HL-60 (cell line): ENCODE results near the gene MMP12.

Experiments
- DNase-seq, 2 experiments: peaks; one replicate each; pipeline ENCODE4 v3.0.0-alpha.2; 2010 to 2020; ENCODE audit warnings: low read depth in 1 of 2, low spot score in 1 of 2
- H3K27ac ChIP-seq: fragments of 250-450 bp; sonication (Bioruptor Pico); replicated peaks from 2 replicates; pipeline ENCODE4 v1.5.1; 2020; ENCODE audit warnings: mild to moderate bottlenecking, moderate library complexity
- H3K27me3 ChIP-seq: fragments of 250-450 bp; sonication (Bioruptor Pico); 2 replicates; pipeline ENCODE4 v1.5.1; 2021; ENCODE audit warnings: mild to moderate bottlenecking, moderate library complexity; ENCODE audit not compliant: insufficient read depth, poor library complexity, severe bottlenecking
- H3K4me3 ChIP-seq: replicated peaks from 2 replicates; pipeline ENCODE4 v1.5.1; 2011; ENCODE audit warnings: mild to moderate bottlenecking, control low read depth, low read length; ENCODE audit not compliant: insufficient read depth
- GABPA ChIP-seq: IDR thresholded peaks from 2 replicates; pipeline ENCODE4 v1.6.1; 2012; ENCODE audit warnings: low read depth
- POLR2AphosphoS5 ChIP-seq: IDR thresholded peaks from 2 replicates; pipeline ENCODE4 v1.6.1; 2012; ENCODE audit warnings: low read depth
- SPI1 ChIP-seq: IDR thresholded peaks from 2 replicates; pipeline ENCODE4 v1.6.1; 2012; ENCODE audit warnings: low read depth, mild to moderate bottlenecking, borderline replicate concordance
- TF ChIP-seq, protein P1 (sequence below): IDR thresholded peaks from one replicate; pipeline ENCODE4 v1.5.1; 2011; ENCODE audit warnings: low read length, control low read depth, inconsistent platforms; ENCODE audit not compliant: insufficient read depth
- TF ChIP-seq, protein P2 (sequence below): IDR thresholded peaks from 2 replicates; pipeline ENCODE4 v1.6.1; 2012; ENCODE audit warnings: low read depth; ENCODE audit not compliant: insufficient replicate concordance

MMP12 gene

DNA sequence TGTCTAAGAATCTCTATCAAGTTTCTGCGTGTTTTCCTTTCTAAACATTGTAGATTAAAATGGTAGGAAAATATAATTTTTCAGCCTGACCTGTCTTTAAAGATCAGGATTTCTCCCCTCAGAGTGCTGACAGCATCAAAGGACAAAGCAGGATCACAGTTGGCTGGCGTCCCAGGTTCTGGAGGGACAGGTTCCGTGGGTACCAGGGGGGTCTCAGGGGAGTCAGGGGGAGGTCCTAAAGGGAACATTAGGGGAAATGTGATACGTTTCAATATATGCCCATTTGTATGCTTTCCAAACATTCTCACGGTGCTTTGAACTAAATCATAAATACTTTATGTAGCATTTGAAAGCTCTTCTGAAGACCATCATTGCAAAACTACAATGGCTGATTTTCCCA is 34.8 kb downstream of the MMP12 start:
- no peak for DNase-seq
- Histone ChIP-seq H3K4me3 (no peak overlapping the region), H3K27me3 (no peaks in the 10 kb centered on the region), H3K27ac (no peak overlapping the region)
- TF ChIP-seq, protein P1, sequence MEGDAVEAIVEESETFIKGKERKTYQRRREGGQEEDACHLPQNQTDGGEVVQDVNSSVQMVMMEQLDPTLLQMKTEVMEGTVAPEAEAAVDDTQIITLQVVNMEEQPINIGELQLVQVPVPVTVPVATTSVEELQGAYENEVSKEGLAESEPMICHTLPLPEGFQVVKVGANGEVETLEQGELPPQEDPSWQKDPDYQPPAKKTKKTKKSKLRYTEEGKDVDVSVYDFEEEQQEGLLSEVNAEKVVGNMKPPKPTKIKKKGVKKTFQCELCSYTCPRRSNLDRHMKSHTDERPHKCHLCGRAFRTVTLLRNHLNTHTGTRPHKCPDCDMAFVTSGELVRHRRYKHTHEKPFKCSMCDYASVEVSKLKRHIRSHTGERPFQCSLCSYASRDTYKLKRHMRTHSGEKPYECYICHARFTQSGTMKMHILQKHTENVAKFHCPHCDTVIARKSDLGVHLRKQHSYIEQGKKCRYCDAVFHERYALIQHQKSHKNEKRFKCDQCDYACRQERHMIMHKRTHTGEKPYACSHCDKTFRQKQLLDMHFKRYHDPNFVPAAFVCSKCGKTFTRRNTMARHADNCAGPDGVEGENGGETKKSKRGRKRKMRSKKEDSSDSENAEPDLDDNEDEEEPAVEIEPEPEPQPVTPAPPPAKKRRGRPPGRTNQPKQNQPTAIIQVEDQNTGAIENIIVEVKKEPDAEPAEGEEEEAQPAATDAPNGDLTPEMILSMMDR = no peak
- no peak for TF ChIP-seq POLR2AphosphoS5
- TF ChIP-seq, protein P2, sequence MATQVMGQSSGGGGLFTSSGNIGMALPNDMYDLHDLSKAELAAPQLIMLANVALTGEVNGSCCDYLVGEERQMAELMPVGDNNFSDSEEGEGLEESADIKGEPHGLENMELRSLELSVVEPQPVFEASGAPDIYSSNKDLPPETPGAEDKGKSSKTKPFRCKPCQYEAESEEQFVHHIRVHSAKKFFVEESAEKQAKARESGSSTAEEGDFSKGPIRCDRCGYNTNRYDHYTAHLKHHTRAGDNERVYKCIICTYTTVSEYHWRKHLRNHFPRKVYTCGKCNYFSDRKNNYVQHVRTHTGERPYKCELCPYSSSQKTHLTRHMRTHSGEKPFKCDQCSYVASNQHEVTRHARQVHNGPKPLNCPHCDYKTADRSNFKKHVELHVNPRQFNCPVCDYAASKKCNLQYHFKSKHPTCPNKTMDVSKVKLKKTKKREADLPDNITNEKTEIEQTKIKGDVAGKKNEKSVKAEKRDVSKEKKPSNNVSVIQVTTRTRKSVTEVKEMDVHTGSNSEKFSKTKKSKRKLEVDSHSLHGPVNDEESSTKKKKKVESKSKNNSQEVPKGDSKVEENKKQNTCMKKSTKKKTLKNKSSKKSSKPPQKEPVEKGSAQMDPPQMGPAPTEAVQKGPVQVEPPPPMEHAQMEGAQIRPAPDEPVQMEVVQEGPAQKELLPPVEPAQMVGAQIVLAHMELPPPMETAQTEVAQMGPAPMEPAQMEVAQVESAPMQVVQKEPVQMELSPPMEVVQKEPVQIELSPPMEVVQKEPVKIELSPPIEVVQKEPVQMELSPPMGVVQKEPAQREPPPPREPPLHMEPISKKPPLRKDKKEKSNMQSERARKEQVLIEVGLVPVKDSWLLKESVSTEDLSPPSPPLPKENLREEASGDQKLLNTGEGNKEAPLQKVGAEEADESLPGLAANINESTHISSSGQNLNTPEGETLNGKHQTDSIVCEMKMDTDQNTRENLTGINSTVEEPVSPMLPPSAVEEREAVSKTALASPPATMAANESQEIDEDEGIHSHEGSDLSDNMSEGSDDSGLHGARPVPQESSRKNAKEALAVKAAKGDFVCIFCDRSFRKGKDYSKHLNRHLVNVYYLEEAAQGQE = no peak
- TF ChIP-seq GABPA = no peak
- no peak for TF ChIP-seq SPI1

DNA sequence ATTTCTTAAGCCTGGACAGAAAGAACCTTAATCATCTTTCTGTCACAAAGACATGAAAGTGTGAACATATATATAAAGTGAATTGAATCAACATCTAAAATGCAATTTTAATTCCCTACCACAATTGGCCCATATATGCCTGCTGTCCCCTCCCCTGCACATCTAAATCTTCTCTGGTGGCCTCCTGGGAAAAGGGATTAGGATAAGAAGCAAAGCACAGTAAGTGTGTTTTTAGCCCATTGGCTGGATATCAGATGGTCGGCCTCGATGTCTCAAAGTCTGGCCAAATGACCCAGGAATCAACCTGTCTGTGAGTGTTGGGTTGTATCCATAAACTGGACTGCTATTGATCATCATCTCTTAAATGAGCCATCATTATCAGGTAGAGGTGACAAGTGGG is 37.1 kb downstream of the MMP12 start:
- Histone ChIP-seq H3K27me3 (peaks cover 2% of the 10 kb centered on the region), H3K27ac (no peak overlapping the region), H3K4me3 (no peak overlapping the region)
- TF ChIP-seq POLR2AphosphoS5 (no peak), SPI1 (no peak), GABPA (no peak)
- TF ChIP-seq, protein P2 = no peak
- TF ChIP-seq, protein P1 = no peak
- no peak for DNase-seq

DNA sequence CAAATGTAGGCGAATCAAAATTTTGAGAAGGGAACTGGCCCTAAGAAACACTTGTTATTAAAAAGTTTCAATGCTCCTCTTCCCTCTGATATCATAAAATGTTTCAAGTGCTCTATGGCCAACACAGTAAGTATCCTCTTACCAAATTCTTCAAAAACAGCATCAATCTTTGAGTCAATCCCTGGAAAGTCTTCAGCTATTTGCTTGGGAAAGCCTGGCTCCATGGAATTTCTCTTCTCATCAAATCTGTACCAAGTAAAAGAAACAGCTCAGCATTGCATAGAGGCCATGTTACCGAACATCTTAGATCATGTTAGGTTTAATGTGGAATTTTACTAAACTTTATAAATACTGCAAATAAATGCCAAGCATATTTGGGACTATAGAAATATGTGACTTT is 37.6 kb downstream of the MMP12 start:
- TF ChIP-seq POLR2AphosphoS5 (no peak), SPI1 (no peak), GABPA (no peak)
- TF ChIP-seq, protein P2 = no peak
- TF ChIP-seq, protein P1 = no peak
- no peak for DNase-seq
- Histone ChIP-seq H3K4me3 (no peak overlapping the region), H3K27me3 (peaks cover 4% of the 10 kb centered on the region), H3K27ac (no peak overlapping the region)
